CD4-positive, CD25-positive, alpha-beta regulatory T cell (primary cell): ENCODE measurements around the gene ZNF814. TPM values are rescaled to one million over a fixed set of nuclear protein-coding genes. Genes with fewer than 3 reads are reported as not detected.
"Not testable (repeated sequence)": the region's sequence is repeated elsewhere in the genome, so short reads cannot be mapped to it uniquely, and the experiment has no call there.

ENCODE experiments used
- ATAC-seq, 2 donors: fragments of 150-1000 bp; cut with Tn5 transposase; one replicate each; pipeline ENCODE4 v1.10.0; 2021; ENCODE audit warnings: low read depth in 2 of 2, moderate number of reproducible peaks in 2 of 2, moderate library complexity in 1 of 2
- DNase-seq, 3 donors: peaks; one replicate each; pipeline versions ENCODE4 v3.0.0 to v3.0.0-alpha.2; 2012 to 2022; ENCODE audit warnings: mixed read lengths in 1 of 3
- H3K27ac ChIP-seq: one replicate; pipeline ENCODE4 v1.7.0; 2013; ENCODE audit warnings: mild to moderate bottlenecking, low read length; ENCODE audit not compliant: insufficient read depth, poor library complexity, severe bottlenecking
- H3K27me3 ChIP-seq: one replicate; pipeline ENCODE4 v1.7.0; 2013; ENCODE audit warnings: low read length; ENCODE audit not compliant: control insufficient read depth, insufficient read depth
- H3K36me3 ChIP-seq: one replicate; pipeline ENCODE4 v1.7.0; 2013; ENCODE audit warnings: mild to moderate bottlenecking, low read length, moderate library complexity; ENCODE audit not compliant: control insufficient read depth, insufficient read depth
- H3K4me1 ChIP-seq: 2 replicates; pipeline ENCODE4 v1.7.0; 2013; ENCODE audit warnings: mild to moderate bottlenecking, low read length; ENCODE audit not compliant: insufficient read depth, control insufficient read depth, poor library complexity, severe bottlenecking
- H3K4me3 ChIP-seq: one replicate; pipeline ENCODE4 v1.7.0; 2013; ENCODE audit warnings: low read depth, mild to moderate bottlenecking, low read length, moderate library complexity
- H3K9me3 ChIP-seq, 2 experiments: 1 replicate in 1 of 2; 2 replicates in 1 of 2; pipeline ENCODE4 v1.7.0; 2013; ENCODE audit warnings: low read length in 2 of 2, mild to moderate bottlenecking in 1 of 2, moderate library complexity in 1 of 2; ENCODE audit not compliant: control insufficient read depth in 2 of 2
- H3K27ac Mint-ChIP-seq, 3 donors: one replicate each; pipeline ENCODE4 v1.8.0; 2020 to 2022; ENCODE audit warnings: mild to moderate bottlenecking in 3 of 3, mixed read lengths in 3 of 3, moderate library complexity in 2 of 3
- H3K27me3 Mint-ChIP-seq: one replicate; pipeline ENCODE4 v1.8.0; 2022; ENCODE audit warnings: mild to moderate bottlenecking, mixed read lengths
- H3K36me3 Mint-ChIP-seq: one replicate; pipeline ENCODE4 v1.8.0; 2020; ENCODE audit warnings: mixed read lengths
- H3K4me1 Mint-ChIP-seq, 4 donors: one replicate each; pipeline ENCODE4 v1.8.0; 2020 to 2022; ENCODE audit warnings: mixed read lengths in 4 of 4, mild to moderate bottlenecking in 1 of 4
- H3K4me3 Mint-ChIP-seq, 4 donors: one replicate each; pipeline ENCODE4 v1.8.0; 2020 to 2022; ENCODE audit warnings: mild to moderate bottlenecking in 4 of 4, mixed read lengths in 4 of 4, moderate library complexity in 3 of 4
- H3K9me3 Mint-ChIP-seq, 7 donors: one replicate each; pipeline ENCODE4 v1.8.0; 2020 to 2022; ENCODE audit warnings: mixed read lengths in 7 of 7, mild to moderate bottlenecking in 3 of 7, moderate library complexity in 2 of 7
- polyA plus RNA-seq, 4 donors: library from polyadenylated mRNA; unstranded; fragments of 300-500 nt; fragmentation: Illumina TruSeq; gene quantifications; one replicate each; pipeline ENCODE4 v1.2.3, GENCODE V29; 2021
- total RNA-seq: library from RNA; stranded (reverse); gene quantifications from one replicate; pipeline ENCODE4 v1.2.3, GENCODE V29; 2022

The ZNF814 gene
- total and polyA plus RNA-seq, 5 donors from 2014 or later: 3.1 to 13.4 (median 11.1) TPM

- Histone ChIP-seq H3K9me3 (no peaks in the 10 kb centered on the region), H3K4me3 (peak within 1 kb of the TSS; percentile 90), H3K27ac (peak within 1 kb of the TSS; percentile 78), H3K27me3 (no peaks in the 10 kb centered on the region), H3K4me1 (peaks cover 30% of the 10 kb centered on the region), H3K36me3 (peaks cover 11% of the 10 kb centered on the region)
- Mint-ChIP-seq H3K36me3 (peaks cover 16% of the 10 kb centered on the region), H3K4me3 (peak within 1 kb of the TSS; percentile 96 to 99 (median 98)), H3K27me3 (no peaks in the 10 kb centered on the region), H3K27ac (peak within 1 kb of the TSS; percentile 93 to 97 (median 95)), H3K9me3 (peaks cover 0 to 6% (median 0%) of the 10 kb centered on the region in 7 donors), H3K4me1 (peaks cover 17 to 58% (median 33%) of the 10 kb centered on the region in 4 donors)
- DNase-seq (peak; percentile 73 to 91 (median 79)), ATAC-seq (peak; percentile 83 to 87)
Observed at GRCh38 chr19:57814505-57815246, 74.2 kb downstream of the ZNF814 start, which contains the start of gene ZNF552. ZNF552 (minus strand) TSS chr19:57814913; CDS start chr19:57814743, 170 bp downstream.

- H3K4me3 Mint-ChIP-seq: peak overlapping the region; percentile 96 to 99 (median 98)
- Histone ChIP-seq H3K27me3 (no peaks in the 10 kb centered on the region), H3K36me3 (peaks cover 18% of the 10 kb centered on the region), H3K4me1 (peaks cover 29% of the 10 kb centered on the region), H3K27ac (peak overlapping the region; percentile 78), H3K9me3 (no peaks in the 10 kb centered on the region), H3K4me3 (peak overlapping the region; percentile 90)
- peaks cover 18% of the 10 kb centered on the region for H3K36me3 Mint-ChIP-seq
- no peaks in the 10 kb centered on the region for H3K27me3 Mint-ChIP-seq
- DNase-seq (no peak), ATAC-seq (no peak)
- peaks cover 12 to 58% (median 32%) of the 10 kb centered on the region in 4 donors for H3K4me1 Mint-ChIP-seq
- peaks cover 0 to 6% (median 0%) of the 10 kb centered on the region in 7 donors for H3K9me3 Mint-ChIP-seq
- H3K27ac Mint-ChIP-seq: peak overlapping the region; percentile 93 to 97 (median 95)
Observed at GRCh38 chr19:57813919-57814504, 74.8 kb downstream of the ZNF814 start.

- Mint-ChIP-seq H3K27ac (peak overlapping the region; percentile 16 to 97 (median 50)), H3K4me3 (peak overlapping the region; percentile 80 to 99 (median 97)), H3K4me1 (peaks cover 12 to 56% (median 29%) of the 10 kb centered on the region in 4 donors), H3K36me3 (peaks cover 22% of the 10 kb centered on the region)
- not testable (repeated sequence) for H3K27me3 ChIP-seq, H3K9me3 Mint-ChIP-seq, DNase-seq, H3K9me3 ChIP-seq, H3K27me3 Mint-ChIP-seq, ATAC-seq, H3K4me3 ChIP-seq, H3K27ac ChIP-seq
- Histone ChIP-seq H3K36me3 (peaks cover 23% of the 10 kb centered on the region), H3K4me1 (peaks cover 29% of the 10 kb centered on the region)
Observed at GRCh38 chr19:57812975-57813820, 75.6 kb downstream of the ZNF814 start.

GRCh38 chr19:57812226-57812625 lies 76.6 kb downstream of the ZNF814 start:
- DNase-seq: peak in 1 of 3 donors; percentile 16
- peaks cover 28% of the 10 kb centered on the region for H3K36me3 Mint-ChIP-seq
- peaks cover 0 to 6% (median 0%) of the 10 kb centered on the region in 7 donors for H3K9me3 Mint-ChIP-seq
- peak overlapping the region; percentile 10 to 99 (median 66) for H3K4me3 Mint-ChIP-seq
- H3K27ac ChIP-seq: no peak overlapping the region
- H3K27ac Mint-ChIP-seq: peak overlapping the region in 1 of 3 donors; percentile 16
- peaks cover 29% of the 10 kb centered on the region for H3K4me1 ChIP-seq
- peaks cover 33% of the 10 kb centered on the region for H3K36me3 ChIP-seq
- H3K27me3 Mint-ChIP-seq: no peaks in the 10 kb centered on the region
- H3K9me3 ChIP-seq: no peaks in the 10 kb centered on the region
- H3K27me3 ChIP-seq: no peaks in the 10 kb centered on the region
- no peak overlapping the region for H3K4me3 ChIP-seq
- H3K4me1 Mint-ChIP-seq: peaks cover 12 to 56% (median 31%) of the 10 kb centered on the region in 4 donors
- no peak for ATAC-seq

- H3K27ac Mint-ChIP-seq, H3K27ac ChIP-seq, H3K4me3 ChIP-seq, DNase-seq, H3K27me3 Mint-ChIP-seq, H3K27me3 ChIP-seq, H3K9me3 ChIP-seq, ATAC-seq, H3K9me3 Mint-ChIP-seq: not testable (repeated sequence)
- peaks cover 17 to 54% (median 32%) of the 10 kb centered on the region in 4 donors for H3K4me1 Mint-ChIP-seq
- H3K4me3 Mint-ChIP-seq: peak overlapping the region in 2 of 4 donors; percentile 74 to 91
- peaks cover 33% of the 10 kb centered on the region for H3K36me3 Mint-ChIP-seq
- Histone ChIP-seq H3K4me1 (peaks cover 29% of the 10 kb centered on the region), H3K36me3 (peaks cover 36% of the 10 kb centered on the region)
Observed at GRCh38 chr19:57810410-57811295, 78.2 kb downstream of the ZNF814 start.

GRCh38 chr19:57807541-57807940 lies 81.3 kb downstream of the ZNF814 start:
- Histone ChIP-seq H3K36me3 (peaks cover 36% of the 10 kb centered on the region), H3K4me3 (no peak overlapping the region), H3K27ac (no peak overlapping the region), H3K27me3 (no peaks in the 10 kb centered on the region), H3K9me3 (no peaks in the 10 kb centered on the region), H3K4me1 (peaks cover 5% of the 10 kb centered on the region)
- no peak for DNase-seq
- Mint-ChIP-seq H3K9me3 (peaks cover 0 to 8% (median 0%) of the 10 kb centered on the region in 7 donors), H3K27me3 (no peaks in the 10 kb centered on the region), H3K27ac (peak overlapping the region in 1 of 3 donors; percentile 32), H3K4me1 (peaks cover 5 to 39% (median 23%) of the 10 kb centered on the region in 4 donors), H3K36me3 (peaks cover 44% of the 10 kb centered on the region), H3K4me3 (no peak overlapping the region)
- ATAC-seq: no peak
